ENCODE measurements around the gene PDZD8.

DNA sequence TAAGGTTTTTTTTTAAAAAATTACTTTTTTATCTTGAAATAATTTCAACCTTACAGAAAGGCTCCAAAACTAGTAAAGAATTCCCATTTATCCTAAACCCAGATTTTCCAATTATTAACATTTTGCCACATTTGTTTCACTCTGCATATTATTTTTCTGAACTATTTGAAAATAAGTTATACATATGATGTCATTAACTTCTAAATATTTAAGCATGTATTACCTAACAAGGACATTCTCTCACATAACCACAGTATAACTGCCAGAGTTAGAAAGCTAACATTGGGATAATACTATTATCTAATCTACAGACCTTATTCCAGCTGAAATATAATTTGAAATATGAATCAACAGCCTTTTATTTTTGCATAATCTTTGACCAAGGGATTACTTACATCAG lies 68.6 kb downstream of the PDZD8 start:
- TF ChIP-seq EZH2 (IDR thresholded peaks at IDR 0.05; ENCODE audit: insufficient read depth, poor library complexity, severe bottlenecking) (no peak), EZH2phosphoT487 (IDR thresholded peaks at IDR 0.05; ENCODE audit: insufficient read depth, low read depth) (no peak)

Data from GM23248 (cell line).